Panc1 (cell line): ENCODE data around the gene HMMR.

Experiments used
- CTCF ChIP-seq: fragments of 450-650 bp; IDR thresholded peaks from 2 replicates; pipeline ENCODE4 v1.5.1; 2017; ENCODE audit warnings: mild to moderate bottlenecking
- POLR2AphosphoS5 ChIP-seq: IDR thresholded peaks from 2 replicates; pipeline ENCODE4 v1.6.1; 2012; ENCODE audit warnings: mild to moderate bottlenecking, low read depth, low read length, moderate library complexity

GRCh38 chr5:163440954-163441353 is 19.5 kb upstream of the HMMR start:
- TF ChIP-seq CTCF (no peak), POLR2AphosphoS5 (no peak)
